ENCODE data around the gene ZNF488. TPM values are rescaled to one million over a fixed set of nuclear protein-coding genes. Genes with fewer than 3 reads are reported as not detected.
"Not testable (repeated sequence)": the region's sequence is repeated elsewhere in the genome, so short reads cannot be mapped to it uniquely, and the experiment has no call there.

ZNF488 gene, protein sequence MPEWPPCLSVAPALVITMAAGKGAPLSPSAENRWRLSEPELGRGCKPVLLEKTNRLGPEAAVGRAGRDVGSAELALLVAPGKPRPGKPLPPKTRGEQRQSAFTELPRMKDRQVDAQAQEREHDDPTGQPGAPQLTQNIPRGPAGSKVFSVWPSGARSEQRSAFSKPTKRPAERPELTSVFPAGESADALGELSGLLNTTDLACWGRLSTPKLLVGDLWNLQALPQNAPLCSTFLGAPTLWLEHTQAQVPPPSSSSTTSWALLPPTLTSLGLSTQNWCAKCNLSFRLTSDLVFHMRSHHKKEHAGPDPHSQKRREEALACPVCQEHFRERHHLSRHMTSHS
- total RNA-seq, result not detected
- long read RNA-seq, result 0 reads

DNA sequence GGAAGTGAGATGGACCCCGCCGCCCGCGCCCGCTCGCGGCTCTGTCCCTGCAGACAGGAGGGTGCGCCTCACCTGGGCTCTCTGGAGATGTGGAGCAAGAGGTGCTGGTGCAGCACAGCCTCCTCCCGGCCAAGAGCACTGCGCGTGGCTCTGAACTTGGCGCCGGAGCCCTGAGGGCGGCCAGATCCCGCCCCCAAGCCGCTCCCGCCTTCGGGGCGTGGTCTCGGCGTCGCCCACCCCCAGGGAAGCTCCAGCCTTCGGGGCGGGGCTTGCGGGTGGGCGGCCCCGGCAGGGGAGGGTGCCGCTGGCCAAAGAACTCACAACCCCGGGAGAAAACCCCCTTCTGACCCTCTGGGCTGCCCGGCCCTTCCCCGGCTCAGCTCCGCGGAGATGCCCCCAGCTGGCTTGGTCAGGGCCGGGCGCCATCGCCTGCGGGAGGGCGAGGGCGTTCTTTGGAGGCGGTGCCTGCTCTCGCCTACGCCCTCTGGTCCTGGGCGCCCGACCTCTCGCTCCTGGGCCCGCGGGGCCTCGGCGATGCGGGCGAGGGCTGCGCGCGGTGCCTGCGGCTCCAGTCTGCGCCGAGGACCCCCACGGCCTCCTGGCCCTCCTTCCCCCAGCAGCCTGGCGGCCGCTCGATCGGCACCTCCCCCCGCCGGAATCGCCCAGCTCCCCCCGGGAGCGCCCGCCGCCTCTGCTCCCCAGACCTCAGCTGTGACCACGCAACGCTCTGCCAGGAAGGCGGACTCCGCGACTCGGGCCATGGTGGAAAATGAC, at the start of gene ZNF488:
TSS of gene ZNF488 (minus strand) at position 146 of the 774 bp plus-strand sequence. CDS start 15,464 bp downstream, outside the sequence.
- intact Hi-C loops (cut with DNase I), result no loop called here
- ATAC-seq, result peak; percentile 99
- peak; percentile 90 for DNase-seq (ENCODE audit: missing footprints)

DNA sequence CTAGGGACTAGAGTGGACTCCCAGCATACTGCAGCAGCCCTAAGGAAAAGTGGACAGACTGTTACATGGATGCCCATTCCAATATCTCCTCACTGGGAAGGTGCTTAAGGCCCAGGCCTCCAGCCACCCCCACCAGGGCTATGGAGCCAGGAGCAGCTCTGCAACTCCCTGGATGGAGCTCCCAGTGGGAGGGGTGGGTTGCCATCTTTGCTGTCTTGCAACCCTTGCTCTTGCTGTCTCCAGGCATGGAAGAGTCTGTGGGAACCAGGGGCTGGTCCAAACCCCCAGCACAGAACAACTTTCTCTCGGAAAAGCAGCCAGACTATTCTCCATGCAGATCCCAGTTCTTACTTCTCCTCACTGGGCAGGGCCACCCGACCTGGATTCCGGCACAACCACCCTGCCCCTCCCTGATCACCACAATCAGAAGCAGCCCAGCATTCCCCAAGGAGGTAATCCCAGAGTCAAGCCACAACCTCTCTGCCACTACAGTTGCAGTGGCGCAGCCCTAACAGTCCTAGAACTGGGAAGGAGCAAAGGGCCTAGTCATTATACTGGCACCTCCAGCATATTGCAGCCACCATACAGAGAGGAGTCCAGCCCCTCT, 41.8 kb upstream of the ZNF488 start:
- ATAC-seq (no peak), DNase-seq (ENCODE audit: missing footprints) (no peak)
- intact Hi-C loops (cut with DNase I), result no loop called here

DNA sequence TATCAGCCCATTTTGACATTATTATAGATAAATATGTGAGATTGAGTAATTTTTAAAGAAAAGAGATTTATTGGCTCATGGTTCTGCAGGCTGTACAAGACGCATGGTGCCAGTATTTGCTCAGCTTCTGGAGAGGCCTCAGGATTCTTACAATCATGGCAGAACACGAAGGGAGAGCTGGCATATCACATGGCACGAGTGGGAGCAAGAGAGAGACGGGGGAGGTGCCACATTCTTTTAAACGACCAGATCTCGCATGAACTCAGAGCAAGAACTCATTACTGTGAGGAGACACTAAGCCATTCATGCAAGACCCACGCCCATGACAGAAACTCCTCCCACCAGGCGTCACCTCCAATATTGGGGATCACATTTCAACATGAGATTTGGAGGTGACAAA, 40.1 kb upstream of the ZNF488 start:
- DNase-seq (ENCODE audit: missing footprints) (no peak), ATAC-seq (no peak)
- intact Hi-C loops (cut with DNase I), result no loop called here

DNA sequence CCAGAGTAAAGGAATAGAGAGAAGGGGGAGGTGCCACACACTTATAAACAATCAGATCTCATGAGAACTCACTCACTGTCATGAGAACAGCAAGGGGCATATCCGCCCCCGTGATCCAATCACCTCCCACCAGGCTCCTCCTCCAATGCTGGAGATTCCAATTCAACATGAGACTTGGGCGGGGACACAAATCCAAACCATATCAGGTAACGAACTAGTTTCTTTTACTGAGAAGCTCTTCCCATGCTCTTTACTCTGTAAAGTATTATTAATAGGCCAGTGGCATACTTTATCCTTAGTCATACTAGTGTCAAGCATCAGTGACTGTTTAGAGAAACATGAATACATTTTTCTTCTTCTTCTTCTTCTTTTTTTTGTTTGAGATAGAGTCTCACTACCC, 39.4 kb upstream of the ZNF488 start:
- no peak for DNase-seq (ENCODE audit: missing footprints)
- ATAC-seq, result no peak
- intact Hi-C loops (cut with DNase I), result no loop called here

DNA sequence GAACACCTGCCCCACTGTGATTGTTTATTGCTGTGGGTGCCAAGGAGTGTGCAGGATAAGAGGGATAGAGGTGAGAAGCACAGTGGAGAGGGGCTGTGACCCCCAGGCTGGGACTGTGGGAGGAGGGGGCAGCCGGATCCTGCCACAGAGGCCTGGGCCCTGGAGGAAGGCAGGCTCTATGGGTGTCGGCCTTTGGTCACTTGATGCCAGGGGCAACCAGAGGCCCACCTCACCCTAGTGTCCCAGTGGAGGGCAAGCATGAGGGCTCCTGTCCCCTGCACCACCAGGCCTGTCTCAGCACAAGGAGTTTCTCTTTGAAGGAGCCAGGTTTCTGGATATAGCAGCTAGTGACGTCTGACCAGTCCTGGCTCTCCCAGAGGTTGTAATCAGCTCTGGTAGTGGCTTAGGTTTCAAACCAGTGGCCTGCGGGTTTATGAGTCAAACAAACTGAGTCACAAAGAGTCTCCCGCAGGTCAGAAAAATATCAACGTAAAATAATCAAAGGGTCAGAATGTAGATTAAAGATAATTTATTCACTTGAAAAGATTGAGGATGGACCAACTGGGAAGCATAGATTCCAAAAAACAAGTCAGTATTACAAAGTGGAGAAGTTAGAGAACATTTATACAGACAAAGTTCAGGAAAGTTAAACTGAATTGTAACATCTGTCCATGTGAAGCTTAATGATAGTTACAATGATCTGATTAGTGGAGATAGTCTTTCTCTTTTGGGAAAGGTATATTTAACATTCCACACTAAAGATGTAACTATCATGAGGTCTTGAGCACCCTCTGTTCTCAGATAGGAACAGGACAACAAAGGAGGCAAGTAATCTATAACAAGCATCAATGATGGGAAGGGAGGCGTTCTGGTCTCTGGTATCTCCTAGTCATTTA, 37.2 kb upstream of the ZNF488 start:
- ATAC-seq (no peak), DNase-seq (ENCODE audit: missing footprints) (no peak)
- intact Hi-C loops (cut with DNase I), result no loop called here

DNA sequence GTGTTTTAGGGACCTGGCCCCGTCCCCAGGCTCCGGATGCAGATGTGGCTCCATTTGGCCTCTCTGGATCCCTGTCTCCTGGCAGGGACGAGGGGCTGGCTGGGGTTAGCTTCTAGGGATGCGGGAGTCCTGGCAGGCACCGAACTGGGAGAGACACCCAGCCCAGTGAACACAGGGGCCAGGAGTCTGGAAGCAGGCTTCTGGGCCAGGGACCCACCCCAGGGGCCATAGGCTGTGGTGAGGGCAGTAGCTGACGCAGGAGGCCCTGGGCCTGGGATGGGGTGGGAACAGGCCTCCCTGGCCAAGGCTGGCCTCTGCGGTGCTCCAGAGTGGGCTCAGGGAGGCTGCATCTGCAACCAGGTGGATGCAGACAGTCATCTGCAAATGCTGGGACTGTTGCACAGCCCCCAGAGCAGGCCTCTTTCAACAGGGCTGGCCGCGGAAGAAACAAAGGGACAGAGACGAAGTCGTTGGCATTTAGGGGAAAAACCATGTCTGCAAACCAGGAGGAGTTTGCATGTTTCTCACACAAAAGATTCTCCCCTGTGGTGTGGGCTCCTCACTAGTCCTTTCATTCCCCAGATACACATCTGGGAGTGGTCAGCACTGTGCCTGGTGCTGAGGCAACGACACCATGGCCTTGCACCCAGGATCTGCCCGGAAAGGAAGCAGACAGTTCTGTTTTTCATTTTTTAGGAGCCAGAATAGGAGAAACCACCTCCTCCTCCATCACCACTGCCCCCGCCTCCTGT, 36.4 kb upstream of the ZNF488 start:
- DNase-seq (ENCODE audit: missing footprints) (no peak), ATAC-seq (no peak)
- intact Hi-C loops (cut with DNase I), result no loop called here

DNA sequence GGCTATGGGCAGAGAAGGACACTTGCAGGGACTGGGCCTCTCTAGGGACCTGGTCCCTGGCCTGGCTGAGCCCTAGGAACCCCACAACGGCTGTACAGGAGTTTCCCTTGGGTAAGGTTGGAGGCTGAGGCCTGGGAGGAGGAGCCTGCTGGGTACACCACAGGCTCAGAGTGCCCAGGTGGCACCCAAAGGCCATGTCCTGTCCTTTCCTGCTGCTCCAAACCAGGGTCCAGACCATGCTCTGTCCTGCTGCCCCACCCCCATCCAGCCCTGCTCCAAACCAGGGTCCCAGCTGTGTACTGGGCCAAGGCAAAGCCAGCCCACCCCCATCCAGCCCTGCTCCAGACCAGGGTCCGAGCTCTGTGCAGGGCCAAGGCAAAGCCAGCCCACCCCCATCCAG, 35.3 kb upstream of the ZNF488 start:
- intact Hi-C loops (cut with DNase I), result no loop called here
- no peak for DNase-seq (ENCODE audit: missing footprints)
- ATAC-seq, result no peak

DNA sequence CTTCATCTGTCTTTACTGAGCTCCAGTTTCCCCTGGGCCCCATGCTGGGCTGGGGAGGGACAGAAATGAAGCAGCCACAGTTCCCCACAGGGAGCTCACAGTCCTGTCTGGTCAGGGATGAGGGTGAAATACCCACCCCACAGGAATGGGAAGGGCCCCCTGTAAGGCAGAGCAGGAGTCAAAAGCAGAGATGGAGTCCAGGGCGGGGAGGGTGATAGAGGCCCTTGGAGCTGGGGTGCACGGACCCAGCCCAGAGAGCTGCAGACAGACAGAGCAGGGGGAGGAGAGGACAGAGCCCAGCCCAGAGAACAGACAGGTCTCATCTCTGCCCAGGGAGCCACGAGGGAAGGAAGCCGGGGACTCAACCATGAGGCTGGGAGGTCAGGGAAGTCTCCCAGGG, 34.9 kb upstream of the ZNF488 start:
- intact Hi-C loops (cut with DNase I), result no loop called here
- ATAC-seq, result no peak
- no peak for DNase-seq (ENCODE audit: missing footprints)

DNA sequence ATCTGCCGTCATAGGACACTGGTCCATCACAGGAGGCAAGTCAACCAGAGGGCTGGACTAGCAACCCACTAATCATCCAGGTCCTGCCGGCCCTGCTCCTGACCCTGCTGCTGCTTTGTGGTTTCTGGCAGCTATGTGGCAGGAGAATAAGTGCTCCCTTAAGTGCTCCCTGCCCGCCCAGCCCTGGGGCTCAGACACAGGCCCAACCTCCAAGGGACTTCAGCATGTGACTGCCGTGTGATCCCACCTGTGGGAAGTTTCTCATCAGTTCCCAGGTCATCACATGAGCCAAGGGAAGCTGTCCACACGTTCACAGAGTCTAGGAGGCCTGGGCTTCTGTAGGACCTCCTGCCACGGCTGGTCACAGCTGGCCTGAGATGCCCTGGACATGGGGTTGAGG, 34.2 kb upstream of the ZNF488 start:
- intact Hi-C loops (cut with DNase I), result no loop called here
- ATAC-seq (no peak), DNase-seq (ENCODE audit: missing footprints) (no peak)

DNA sequence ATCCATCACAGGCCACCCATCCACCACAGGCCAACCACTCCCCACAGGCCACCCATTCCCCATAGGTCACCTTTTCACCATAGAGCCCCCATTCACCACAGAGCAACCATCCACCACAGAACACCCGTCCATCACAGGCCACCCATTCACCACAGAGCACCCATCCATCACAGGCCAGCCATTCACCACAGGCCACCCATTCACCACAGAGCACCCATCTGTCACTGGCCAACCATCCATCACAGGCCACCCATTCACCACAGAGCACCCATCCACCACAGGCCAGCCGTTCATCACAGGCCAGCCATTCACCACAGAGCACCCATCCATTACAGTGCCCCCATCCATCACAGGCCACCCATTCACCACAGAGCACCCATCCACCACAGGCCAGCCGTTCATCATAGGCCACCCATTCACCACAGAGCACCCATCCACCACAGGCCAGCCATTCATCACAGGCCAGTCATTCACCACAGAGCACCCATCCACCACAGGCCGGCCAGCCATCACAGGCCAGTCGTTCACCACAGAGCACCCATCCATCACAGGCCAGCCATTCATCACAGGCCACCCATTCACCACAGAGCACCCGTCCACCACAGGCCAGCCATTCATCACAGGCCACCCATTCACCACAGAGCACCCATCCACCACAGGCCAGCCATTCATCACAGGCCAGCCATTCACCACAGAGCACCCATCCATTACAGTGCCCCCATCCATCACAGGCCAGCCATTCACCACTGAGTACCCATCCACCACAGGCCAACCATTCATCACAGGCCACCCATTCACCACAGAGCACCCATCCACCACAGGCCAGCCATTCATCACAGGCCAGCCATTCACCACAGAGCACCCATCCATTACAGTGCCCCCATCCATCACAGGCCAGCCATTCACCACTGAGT, 32.5 kb upstream of the ZNF488 start:
- DNase-seq (ENCODE audit: missing footprints); ATAC-seq; intact Hi-C loops (cut with DNase I): not testable (repeated sequence)

DNA sequence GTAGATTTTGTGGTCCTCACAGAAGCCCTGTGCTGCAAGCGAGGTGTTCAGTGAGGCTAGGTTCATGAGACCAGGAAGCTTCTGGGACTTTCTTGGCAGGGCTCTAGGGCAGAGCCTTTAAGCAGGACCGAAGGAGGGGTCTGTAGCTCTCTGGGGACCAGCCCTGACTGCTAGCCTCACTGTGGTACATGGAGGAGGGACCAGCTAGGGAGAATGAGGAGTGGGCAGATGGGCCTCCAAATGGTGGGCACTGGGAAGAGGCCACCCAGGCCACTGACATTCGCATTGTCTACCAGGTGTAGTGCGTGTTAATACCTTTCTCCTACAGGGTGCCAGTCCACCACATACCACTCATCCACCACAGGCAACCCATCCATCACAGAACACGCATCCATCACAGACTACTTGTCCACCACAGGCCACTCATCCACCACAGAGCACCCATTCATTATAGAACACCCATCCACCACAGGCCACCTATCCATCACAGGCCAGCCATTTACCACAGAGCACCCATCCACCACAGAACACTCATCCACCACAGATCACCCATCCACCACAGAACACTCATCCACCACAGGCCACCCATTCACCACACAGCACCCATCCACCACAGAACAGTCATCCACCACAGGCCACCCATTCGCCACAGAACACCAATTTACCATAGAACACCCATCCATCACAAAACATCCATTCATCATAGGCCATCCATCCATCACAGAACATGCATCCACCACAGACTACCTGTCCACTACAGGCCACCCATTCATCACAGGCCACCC, 31.6 kb upstream of the ZNF488 start:
- ATAC-seq, result no peak
- intact Hi-C loops (cut with DNase I), result no loop called here
- no peak for DNase-seq (ENCODE audit: missing footprints)

DNA sequence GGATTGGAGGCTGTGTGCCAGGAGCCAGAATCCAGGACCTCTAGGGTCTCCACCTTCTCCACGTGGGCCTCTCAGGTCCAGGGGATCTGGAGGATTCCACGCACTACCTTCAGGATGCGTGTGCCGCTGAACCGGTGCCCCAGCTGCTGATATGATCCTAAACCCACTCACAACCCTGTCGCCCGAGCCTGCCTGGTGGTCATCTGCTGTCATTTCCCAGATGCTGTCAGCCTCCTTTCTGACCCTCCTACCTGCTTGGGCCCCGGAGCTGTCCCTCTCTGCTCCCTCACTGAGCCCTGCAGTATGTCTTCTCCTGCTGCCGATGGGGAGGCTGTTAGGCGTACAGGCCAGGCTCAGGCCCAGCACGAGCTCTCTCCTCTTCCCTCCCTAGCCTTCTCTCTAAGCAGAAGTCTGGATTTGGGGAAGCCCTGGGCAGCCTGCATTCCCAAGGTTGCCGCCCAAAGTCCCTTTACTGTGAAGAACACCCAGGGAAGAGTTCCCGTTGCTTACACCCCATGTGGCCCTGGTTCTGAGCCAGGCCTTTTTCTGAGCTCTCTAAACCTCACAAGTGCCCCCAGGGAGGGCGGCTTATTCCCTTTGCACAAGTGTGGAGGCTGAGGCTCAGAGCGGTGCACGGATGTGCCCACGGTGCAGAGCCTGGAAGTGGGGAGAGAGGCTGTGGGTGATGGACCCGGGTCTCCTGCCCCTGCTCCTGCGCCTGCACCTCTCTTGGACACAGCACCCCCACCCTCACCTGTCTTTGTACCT, 30.8 kb upstream of the ZNF488 start:
- DNase-seq (ENCODE audit: missing footprints), result no peak
- peak; percentile 21 for ATAC-seq
- intact Hi-C loops (cut with DNase I), result no loop called here

DNA sequence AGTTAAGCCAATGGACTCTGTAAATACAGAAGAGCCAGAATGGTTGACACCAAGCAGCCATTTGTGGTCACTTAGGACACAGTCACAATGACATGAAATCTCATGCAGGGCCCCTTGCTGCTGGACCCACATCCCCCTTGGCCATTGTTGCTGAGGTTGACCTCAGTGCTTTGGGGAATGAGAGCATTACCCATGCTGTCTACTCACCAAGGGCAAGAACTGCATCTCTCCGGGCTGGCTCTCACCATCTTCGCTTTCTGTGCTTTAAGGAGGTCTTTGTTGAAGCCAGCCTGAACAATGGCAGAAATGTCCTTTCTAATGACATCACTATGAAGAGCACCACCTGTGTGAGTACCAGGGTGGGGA, 30.1 kb upstream of the ZNF488 start:
- ATAC-seq (no peak), DNase-seq (ENCODE audit: missing footprints) (no peak)
- intact Hi-C loops (cut with DNase I), result no loop called here

DNA sequence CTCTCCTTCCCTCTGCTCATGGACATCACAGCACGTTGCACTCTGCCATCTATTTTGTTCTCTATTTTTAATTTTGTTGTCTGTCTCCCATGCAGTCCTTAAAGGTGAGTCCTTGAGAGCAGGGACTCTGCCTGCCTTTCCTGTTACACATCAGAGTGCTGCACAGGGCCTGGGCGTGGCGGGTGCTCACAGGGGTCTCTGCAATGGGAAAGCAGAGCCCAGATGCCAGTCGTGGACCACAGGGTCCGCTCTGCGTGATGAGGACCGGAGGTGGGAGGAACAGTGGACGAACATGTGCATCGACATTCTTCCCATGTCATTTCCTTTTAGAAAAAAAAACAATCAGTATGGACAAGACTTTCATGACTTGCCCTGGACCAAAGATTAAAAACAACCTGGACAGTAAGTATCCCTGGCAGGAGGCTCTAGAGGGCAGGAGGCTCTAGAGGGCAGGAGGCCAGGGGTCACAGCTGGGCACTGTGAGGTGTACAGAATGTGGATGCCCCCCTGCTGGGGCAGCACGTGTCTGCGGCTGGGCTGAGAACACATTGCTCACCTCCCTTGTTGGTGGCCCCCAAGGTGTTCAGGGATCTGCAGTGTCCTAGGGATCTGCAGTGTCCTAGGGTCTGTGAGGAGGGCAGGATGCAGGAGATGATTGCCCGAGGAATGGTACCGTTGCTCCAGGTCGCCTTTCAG, 29.6 kb upstream of the ZNF488 start:
- intact Hi-C loops (cut with DNase I), result no loop called here
- ATAC-seq (no peak), DNase-seq (ENCODE audit: missing footprints) (no peak)

DNA sequence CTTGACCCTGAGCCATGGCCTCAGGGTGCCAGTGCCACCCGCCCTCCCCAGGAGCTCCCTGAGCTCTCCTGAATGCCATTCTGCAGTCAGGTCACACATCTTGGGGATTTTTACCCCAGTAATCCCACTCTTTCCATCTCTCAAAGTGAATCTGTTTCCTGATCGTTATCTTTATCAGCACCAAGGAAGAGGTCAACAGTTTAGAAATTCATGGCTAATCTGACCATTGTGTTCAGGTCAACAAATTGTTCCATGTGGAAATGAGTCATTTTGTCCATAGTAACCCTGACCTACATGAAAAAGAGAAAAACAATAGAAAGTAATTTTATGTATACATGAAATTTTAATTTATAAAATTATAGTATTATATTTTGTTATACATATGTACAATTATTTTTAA, 28.8 kb upstream of the ZNF488 start:
- intact Hi-C loops (cut with DNase I), result no loop called here
- ATAC-seq (no peak), DNase-seq (ENCODE audit: missing footprints) (no peak)

Measured in Right ventricle myocardium inferior (tissue), 1 donor.